Astrocyte (in vitro differentiated cells and primary cell): ENCODE results near the gene SPO11. TPM values are rescaled to one million over a fixed set of nuclear protein-coding genes. Genes with fewer than 3 reads are reported as not detected.
A peak's percentile ranks its signal among the peaks of the same experiment; 100 is the strongest.

Source experiments
- DNase-seq: peaks from one replicate; pipeline ENCODE4 v3.0.0-alpha.2; 2010; ENCODE audit warnings: low read depth
- FAIRE-seq: peaks from 2 replicates; lab custom pipeline; 2011; peaks lifted over from hg19 to GRCh38; lab: Jason Lieb, UNC
- H2AFZ ChIP-seq: 2 replicates; pipeline ENCODE4 v1.6.0; 2012; ENCODE audit warnings: low read depth, low read length, inconsistent platforms
- H3K27ac ChIP-seq: 2 replicates; pipeline ENCODE4 v1.5.1; 2011; ENCODE audit warnings: low read depth, low read length, inconsistent platforms
- H3K27me3 ChIP-seq: 2 replicates; pipeline ENCODE4 v1.6.0; 2011; ENCODE audit warnings: low read length, inconsistent platforms; ENCODE audit not compliant: insufficient read depth
- H3K36me3 ChIP-seq: 2 replicates; pipeline ENCODE4 v1.5.1; 2011; ENCODE audit warnings: low read length, inconsistent platforms; ENCODE audit not compliant: insufficient read depth
- H3K4me1 ChIP-seq: 2 replicates; pipeline ENCODE4 v1.5.1; 2011; ENCODE audit warnings: low read length, inconsistent platforms; ENCODE audit not compliant: insufficient read depth
- H3K4me2 ChIP-seq: 2 replicates; pipeline ENCODE4 v1.6.0; 2012; ENCODE audit warnings: low read length, inconsistent platforms
- H3K4me3 ChIP-seq: 2 replicates; pipeline ENCODE4 v1.5.1; 2011; ENCODE audit warnings: low read depth, mild to moderate bottlenecking, low read length, inconsistent platforms; ENCODE audit not compliant: insufficient read depth
- H3K79me2 ChIP-seq: 2 replicates; pipeline ENCODE4 v1.6.0; 2012; ENCODE audit warnings: mild to moderate bottlenecking, low read length, inconsistent platforms; ENCODE audit not compliant: insufficient read depth
- H3K9ac ChIP-seq: 2 replicates; pipeline ENCODE4 v1.6.0; 2012; ENCODE audit warnings: mild to moderate bottlenecking, low read length, inconsistent platforms
- H3K9me3 ChIP-seq: 2 replicates; pipeline ENCODE4 v1.5.1; 2012; ENCODE audit warnings: low read depth, mild to moderate bottlenecking, low read length, inconsistent platforms; ENCODE audit not compliant: insufficient read depth
- H4K20me1 ChIP-seq: 2 replicates; pipeline ENCODE4 v1.6.0; 2012; ENCODE audit warnings: low read length, inconsistent platforms; ENCODE audit not compliant: insufficient read depth
- H3K27ac Mint-ChIP-seq: one replicate; pipeline ENCODE4 v1.8.0; 2021; ENCODE audit warnings: mild to moderate bottlenecking, mixed read lengths; ENCODE audit not compliant: unreplicated experiment
- H3K27me3 Mint-ChIP-seq: one replicate; pipeline ENCODE4 v1.8.0; 2021; ENCODE audit warnings: low read depth, mixed read lengths; ENCODE audit not compliant: unreplicated experiment
- H3K36me3 Mint-ChIP-seq: one replicate; pipeline ENCODE4 v1.8.0; 2021; ENCODE audit warnings: low read depth, mixed read lengths; ENCODE audit not compliant: unreplicated experiment
- H3K4me1 Mint-ChIP-seq: one replicate; pipeline ENCODE4 v1.8.0; 2021; ENCODE audit warnings: low read depth, mixed read lengths; ENCODE audit not compliant: unreplicated experiment
- H3K4me3 Mint-ChIP-seq: one replicate; pipeline ENCODE4 v1.8.0; 2021; ENCODE audit warnings: mild to moderate bottlenecking, moderate library complexity, mixed read lengths; ENCODE audit not compliant: unreplicated experiment
- H3K9me3 Mint-ChIP-seq: one replicate; pipeline ENCODE4 v1.8.0; 2021; ENCODE audit warnings: mild to moderate bottlenecking, mixed read lengths; ENCODE audit not compliant: unreplicated experiment
- CTCF ChIP-seq: IDR thresholded peaks from 2 replicates; pipeline ENCODE4 v1.5.1; 2011; ENCODE audit warnings: low read depth, mild to moderate bottlenecking, inconsistent platforms, low read length, moderate library complexity; ENCODE audit not compliant: insufficient read depth
- EZH2 ChIP-seq: IDR thresholded peaks from 2 replicates; pipeline ENCODE4 v1.6.1; 2012; ENCODE audit warnings: mild to moderate bottlenecking, low read length, inconsistent platforms; ENCODE audit not compliant: insufficient read depth
- total RNA-seq: library from RNA; stranded (reverse); gene quantifications from 2 replicates; pipeline ENCODE4 v1.2.1, GENCODE V29; 2021

SPO11 gene
- total RNA-seq, 1 donor from 2014 or later = not detected

- Histone ChIP-seq H3K4me3 (no peak overlapping the region), H3K27ac (no peak overlapping the region), H3K9ac (no peak overlapping the region), H3K36me3 (peaks cover 13% of the 10 kb centered on the region), H2AFZ (no peak overlapping the region), H4K20me1 (peaks cover 23% of the 10 kb centered on the region), H3K79me2 (no peaks in the 10 kb centered on the region), H3K4me2 (no peak overlapping the region), H3K27me3 (no peaks in the 10 kb centered on the region), H3K4me1 (no peaks in the 10 kb centered on the region), H3K9me3 (no peaks in the 10 kb centered on the region)
- no peak overlapping the region for H3K4me3 Mint-ChIP-seq
- H3K27me3 Mint-ChIP-seq = no peaks in the 10 kb centered on the region
- H3K4me1 Mint-ChIP-seq = no peaks in the 10 kb centered on the region
- TF ChIP-seq EZH2 = no peak
- peak; percentile 93 for TF ChIP-seq CTCF
- peak; percentile 60 for FAIRE-seq
- H3K9me3 Mint-ChIP-seq = no peaks in the 10 kb centered on the region
- H3K27ac Mint-ChIP-seq = no peak overlapping the region
- peak; percentile 16 for DNase-seq
- H3K36me3 Mint-ChIP-seq = peaks cover 15% of the 10 kb centered on the region
These were observed 52.2 kb downstream of the SPO11 start for GRCh38 chr20:57381596-57382503.

GRCh38 chr20:57382516-57382915 lies 52.9 kb downstream of the SPO11 start:
- no peaks in the 10 kb centered on the region for H3K27me3 ChIP-seq
- no peak for FAIRE-seq
- H3K4me2 ChIP-seq = no peak overlapping the region
- no peak overlapping the region for H3K27ac ChIP-seq
- peaks cover 10% of the 10 kb centered on the region for H3K36me3 Mint-ChIP-seq
- no peak overlapping the region for H3K27ac Mint-ChIP-seq
- H3K27me3 Mint-ChIP-seq = no peaks in the 10 kb centered on the region
- H3K4me3 Mint-ChIP-seq = no peak overlapping the region
- H4K20me1 ChIP-seq = peaks cover 17% of the 10 kb centered on the region
- no peak overlapping the region for H2AFZ ChIP-seq
- DNase-seq = no peak
- no peak overlapping the region for H3K4me3 ChIP-seq
- H3K9me3 ChIP-seq = no peaks in the 10 kb centered on the region
- TF ChIP-seq EZH2 (no peak), CTCF (no peak)
- no peaks in the 10 kb centered on the region for H3K79me2 ChIP-seq
- H3K4me1 Mint-ChIP-seq = no peaks in the 10 kb centered on the region
- H3K4me1 ChIP-seq = no peaks in the 10 kb centered on the region
- H3K9ac ChIP-seq = no peak overlapping the region
- H3K36me3 ChIP-seq = peaks cover 11% of the 10 kb centered on the region
- no peaks in the 10 kb centered on the region for H3K9me3 Mint-ChIP-seq
